GM18507 (cell line): ENCODE measurements around the gene ACYP2.

Experiments
- DNase-seq: peaks from one replicate; pipeline ENCODE4 v3.0.0; 2011; ENCODE audit warnings: low read depth; ENCODE audit not compliant: insufficient read length; ENCODE audit errors: extremely low spot score
- FAIRE-seq: peaks from 2 replicates; lab custom pipeline; 2011; peaks lifted over from hg19 to GRCh38; lab: Jason Lieb, UNC

Gene ACYP2

GRCh38 chr2:54139210-54139609, 23.8 kb downstream of the ACYP2 start:
- FAIRE-seq (no peak), DNase-seq (no peak)

- FAIRE-seq, result peak; percentile 67
- DNase-seq, result no peak
These were observed 28.4 kb downstream of the ACYP2 start for GRCh38 chr2:54143780-54144179.

- DNase-seq (no peak), FAIRE-seq (no peak)
These were observed 33.0 kb downstream of the ACYP2 start for GRCh38 chr2:54148391-54148790.

- DNase-seq, result no peak
- FAIRE-seq, result no peak
These were observed 34.4 kb downstream of the ACYP2 start for GRCh38 chr2:54149638-54150441.

GRCh38 chr2:54158311-54158710, 42.9 kb downstream of the ACYP2 start:
- FAIRE-seq (no peak), DNase-seq (no peak)

GRCh38 chr2:54161660-54162424, 46.4 kb downstream of the ACYP2 start:
- DNase-seq (no peak), FAIRE-seq (no peak)

- no peak for FAIRE-seq
These were observed 48.7 kb downstream of the ACYP2 start for GRCh38 chr2:54164106-54164505.

GRCh38 chr2:54166121-54166773, 50.8 kb downstream of the ACYP2 start:
- DNase-seq, result no peak

More at GRCh38 chr2:54164106-54164505, 48.7 kb downstream of the ACYP2 start:
- DNase-seq, result no peak

GRCh38 chr2:54176577-54176976, 61.2 kb downstream of the ACYP2 start:
- DNase-seq (no peak), FAIRE-seq (no peak)

More at GRCh38 chr2:54166121-54166773, 50.8 kb downstream of the ACYP2 start:
- FAIRE-seq, result no peak

- no peak for DNase-seq
- no peak for FAIRE-seq
These were observed 67.9 kb downstream of the ACYP2 start for GRCh38 chr2:54183281-54183680.

GRCh38 chr2:54183972-54184371, 68.6 kb downstream of the ACYP2 start:
- DNase-seq (no peak), FAIRE-seq (no peak)

GRCh38 chr2:54185105-54185504, 69.7 kb downstream of the ACYP2 start:
- DNase-seq, result no peak
- FAIRE-seq, result no peak

GRCh38 chr2:54187331-54187730, 71.9 kb downstream of the ACYP2 start:
- DNase-seq, result no peak
- FAIRE-seq, result no peak

GRCh38 chr2:54189539-54189938, 74.1 kb downstream of the ACYP2 start:
- no peak for FAIRE-seq

GRCh38 chr2:54191361-54192135, 76.1 kb downstream of the ACYP2 start:
- FAIRE-seq (no peak), DNase-seq (no peak)

More at GRCh38 chr2:54189539-54189938, 74.1 kb downstream of the ACYP2 start:
- no peak for DNase-seq

- DNase-seq, result no peak
- no peak for FAIRE-seq
These were observed 79.6 kb downstream of the ACYP2 start for GRCh38 chr2:54194761-54195750.

GRCh38 chr2:54196646-54197045, 81.2 kb downstream of the ACYP2 start:
- no peak for FAIRE-seq
- no peak for DNase-seq

GRCh38 chr2:54204476-54204875, 89.1 kb downstream of the ACYP2 start:
- DNase-seq (no peak), FAIRE-seq (no peak)
